Stimulated activated CD4-positive, alpha-beta T cell treated with anti-CD3 and anti-CD28 coated beads, Interleukin-4, amount 100 ng/mL, for 24 hours (primary cell): Measurements from ENCODE around the gene MAGEB17.
"Not testable (repeated sequence)": the region's sequence is repeated elsewhere in the genome, so short reads cannot be mapped to it uniquely, and the experiment has no call there.

Experiments used
- DNase-seq: peaks from one replicate; pipeline ENCODE4 v3.0.0-alpha.2; 2020

The MAGEB17 gene, protein sequence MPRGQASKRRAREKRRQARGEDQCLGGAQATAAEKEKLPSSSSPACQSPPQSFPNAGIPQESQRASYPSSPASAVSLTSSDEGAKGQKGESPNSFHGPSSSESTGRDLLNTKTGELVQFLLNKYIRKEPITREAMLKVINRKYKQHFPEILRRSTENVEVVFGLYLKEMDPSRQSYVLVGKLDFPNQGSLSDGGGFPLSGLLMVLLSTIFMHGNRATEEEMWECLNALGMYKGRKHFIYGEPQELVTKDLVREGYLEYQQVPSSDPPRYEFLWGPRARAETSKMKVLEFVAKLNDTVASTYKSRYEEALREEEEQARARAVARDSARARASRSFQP

GRCh38 chrX:16167181-16167580 is at the start of gene MAGEB17:
Gene MAGEB17 (plus strand): TSS chrX:16167481. CDS start chrX:16170383, 2,902 bp downstream.
- no peak for DNase-seq

DNA sequence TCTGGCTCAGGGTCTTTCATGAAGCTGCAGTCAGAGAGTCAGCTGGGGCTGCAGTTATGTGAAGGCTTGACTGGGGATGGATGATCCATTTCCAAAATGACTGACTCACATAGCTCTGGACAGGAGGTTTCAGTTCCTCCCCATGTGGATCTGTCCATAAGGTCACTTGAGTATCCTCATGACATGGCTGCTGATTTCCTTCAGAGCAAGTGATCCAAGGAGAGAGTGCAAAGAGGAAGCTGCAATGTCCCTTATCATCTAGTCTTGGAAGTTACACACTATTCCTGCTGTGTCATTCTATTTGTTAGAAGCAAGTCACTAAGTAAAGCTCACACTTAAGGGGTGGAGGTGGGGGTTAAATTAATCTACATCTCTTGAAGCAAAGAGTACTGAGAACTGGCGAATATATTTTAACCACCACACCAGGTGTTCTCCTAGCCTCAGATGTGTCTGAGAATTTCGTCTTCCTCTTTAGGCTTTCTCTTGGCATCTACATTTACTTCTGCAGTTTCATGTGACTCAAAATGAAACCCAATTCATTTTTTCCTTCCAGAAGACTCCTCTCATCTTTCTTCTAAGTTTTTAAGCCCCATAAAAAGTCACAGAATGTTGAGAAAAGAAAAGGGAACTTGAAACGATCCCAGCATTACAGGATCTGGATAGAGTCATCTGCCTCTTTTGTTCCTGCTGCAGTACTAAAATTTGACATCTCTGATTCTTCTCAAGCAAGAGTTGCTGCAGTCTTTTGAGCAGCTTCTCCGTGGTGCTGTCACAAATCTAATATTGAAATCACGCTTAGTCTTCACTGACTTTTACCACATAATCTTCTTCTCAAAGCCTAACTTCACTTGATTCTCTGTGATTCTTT is 47.7 kb upstream of the MAGEB17 start:
- DNase-seq, result no peak

GRCh38 chrX:16120431-16120830 is 46.9 kb upstream of the MAGEB17 start:
- no peak for DNase-seq

DNA sequence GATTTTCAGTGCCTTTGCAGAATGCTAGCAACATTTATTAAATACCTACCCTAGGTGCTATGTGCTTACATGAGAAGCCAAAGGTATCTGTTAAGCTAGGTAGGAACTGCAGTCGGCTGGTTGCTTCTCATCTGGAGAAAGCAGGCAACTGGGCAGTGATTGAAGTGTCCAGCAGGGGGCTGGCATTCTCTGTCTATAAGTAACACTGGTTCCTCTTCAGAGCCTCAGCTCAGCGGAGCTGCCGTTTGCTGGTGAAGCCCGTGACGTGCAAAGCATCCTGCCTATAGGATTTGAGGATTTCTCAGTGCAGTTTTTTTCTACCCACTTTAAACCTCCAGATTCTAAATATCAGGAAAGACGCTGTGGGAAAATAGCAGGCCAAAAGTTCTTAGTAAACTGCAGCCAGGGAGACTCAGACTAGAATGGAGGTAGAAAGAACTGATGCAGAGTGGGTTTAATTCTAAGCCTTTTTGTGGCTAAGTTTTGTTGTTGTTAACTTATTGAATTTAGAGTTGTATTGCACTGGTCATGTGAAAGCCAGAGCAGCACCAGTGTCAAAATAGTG is 44.0 kb upstream of the MAGEB17 start, which contains the start of gene GRPR:
GRPR (plus strand) TSS at position 344 of the 565 bp plus-strand sequence. CDS start 389 bp downstream, outside the sequence.
- DNase-seq, result peak; percentile 57

- no peak for DNase-seq
These were observed 43.1 kb upstream of the MAGEB17 start for GRCh38 chrX:16124201-16124600.

DNA sequence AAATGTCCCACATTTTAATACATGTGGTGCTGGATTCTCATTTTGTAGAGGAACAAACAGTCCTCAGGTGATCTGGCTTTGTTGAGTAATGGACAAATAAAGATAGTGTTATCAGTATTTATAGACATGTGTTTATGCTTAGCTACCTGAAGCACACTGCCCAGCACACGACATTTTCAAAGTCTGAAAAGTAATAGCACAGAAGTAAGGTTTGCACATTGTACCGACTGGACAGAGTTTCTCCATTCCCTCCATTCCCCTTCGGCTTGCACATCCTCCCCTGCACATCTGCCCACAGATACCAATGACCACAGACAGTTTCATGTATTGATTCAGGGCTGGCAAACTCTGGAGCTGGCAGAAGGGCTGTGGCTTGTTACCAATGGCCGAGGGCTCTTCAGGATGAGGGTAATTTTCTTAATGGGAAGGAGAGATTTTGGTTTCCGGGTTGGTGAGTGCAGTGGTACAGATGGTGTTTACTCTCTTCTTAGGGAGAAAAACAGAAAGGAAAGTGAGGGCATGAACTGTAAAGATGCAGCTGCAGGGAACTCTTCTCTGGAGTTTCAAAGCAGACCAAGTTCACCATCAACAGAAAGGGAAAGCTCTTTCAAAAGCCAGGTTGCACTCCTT is 41.6 kb upstream of the MAGEB17 start:
- no peak for DNase-seq

DNA sequence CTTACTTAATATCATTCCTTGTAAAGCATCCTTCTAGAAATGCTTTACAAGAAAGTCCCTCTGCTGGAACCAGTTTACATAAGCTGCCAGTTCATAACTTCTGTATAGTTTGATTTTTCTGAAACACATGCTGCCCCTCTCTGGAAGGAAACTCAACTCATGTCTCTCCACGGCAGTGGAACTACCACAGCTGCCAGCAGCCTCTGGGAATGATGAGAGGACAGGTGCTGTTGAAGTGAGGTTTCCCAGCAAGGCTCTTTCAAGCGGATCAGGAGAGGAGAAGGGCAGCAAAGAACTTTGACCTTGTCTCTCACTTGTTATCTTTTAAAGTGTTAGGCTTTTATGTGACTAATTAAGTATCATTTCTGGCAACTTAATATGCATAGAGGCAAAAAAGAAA is 36.6 kb upstream of the MAGEB17 start:
- DNase-seq, result no peak

GRCh38 chrX:16134936-16135335 is 32.3 kb upstream of the MAGEB17 start:
- no peak for DNase-seq

- no peak for DNase-seq
These were observed 31.2 kb upstream of the MAGEB17 start for GRCh38 chrX:16136080-16136479.

- no peak for DNase-seq
These were observed 29.7 kb upstream of the MAGEB17 start for GRCh38 chrX:16137416-16138107.

DNA sequence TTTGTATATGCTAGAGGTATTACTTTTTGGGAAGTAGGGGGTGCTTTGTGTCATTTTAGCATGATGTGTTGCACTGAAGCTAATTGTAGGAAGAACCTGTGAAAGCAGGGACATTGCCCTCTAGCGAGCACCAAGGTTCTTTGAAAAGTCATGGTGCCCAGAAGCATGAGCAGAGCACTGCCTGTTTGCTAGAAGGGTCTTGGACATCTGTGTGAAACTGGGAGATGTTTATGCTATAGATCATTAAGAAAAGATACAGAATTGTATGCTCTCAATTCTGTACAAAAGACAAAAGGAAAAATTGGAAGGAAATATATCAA is 29.2 kb upstream of the MAGEB17 start:
- DNase-seq, result no peak

DNA sequence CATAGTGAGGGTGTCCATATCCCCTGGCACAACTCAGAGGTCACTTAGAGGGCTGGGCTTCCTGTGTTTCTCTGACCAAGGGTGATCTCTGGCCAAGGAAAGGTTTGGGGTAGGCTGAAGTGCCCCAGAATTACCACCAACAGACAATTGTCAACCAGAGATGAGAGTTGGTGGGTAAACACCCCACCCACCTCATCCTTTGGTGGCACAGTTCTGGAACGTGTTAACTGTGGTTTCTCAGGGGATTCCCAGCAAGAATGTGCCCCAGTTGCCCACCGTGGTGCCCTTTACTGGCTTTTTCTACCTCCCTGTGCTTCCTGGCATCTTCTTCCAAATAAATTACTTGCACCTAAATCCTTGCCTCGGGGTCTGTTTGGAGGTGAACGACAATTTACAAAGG is 26.8 kb upstream of the MAGEB17 start:
- DNase-seq, result no peak

DNA sequence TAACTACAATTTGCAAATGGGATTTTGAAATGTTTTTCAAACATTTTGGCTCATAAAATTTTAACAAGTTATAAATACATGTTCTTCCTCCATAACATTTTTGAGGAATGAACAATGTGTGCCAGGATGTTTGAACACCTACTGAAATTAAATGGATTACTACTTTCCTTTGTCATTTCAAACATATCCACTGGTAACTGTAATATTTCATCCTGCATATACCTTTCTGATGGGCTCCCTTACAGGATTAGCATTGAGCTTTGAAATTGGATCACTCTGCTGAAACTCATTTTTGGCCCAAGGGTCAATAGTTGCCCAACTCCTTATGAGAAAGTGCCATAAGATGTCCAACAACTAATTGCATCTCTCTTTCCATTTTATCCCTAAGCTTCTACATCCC is 26.3 kb upstream of the MAGEB17 start:
- DNase-seq, result no peak

DNA sequence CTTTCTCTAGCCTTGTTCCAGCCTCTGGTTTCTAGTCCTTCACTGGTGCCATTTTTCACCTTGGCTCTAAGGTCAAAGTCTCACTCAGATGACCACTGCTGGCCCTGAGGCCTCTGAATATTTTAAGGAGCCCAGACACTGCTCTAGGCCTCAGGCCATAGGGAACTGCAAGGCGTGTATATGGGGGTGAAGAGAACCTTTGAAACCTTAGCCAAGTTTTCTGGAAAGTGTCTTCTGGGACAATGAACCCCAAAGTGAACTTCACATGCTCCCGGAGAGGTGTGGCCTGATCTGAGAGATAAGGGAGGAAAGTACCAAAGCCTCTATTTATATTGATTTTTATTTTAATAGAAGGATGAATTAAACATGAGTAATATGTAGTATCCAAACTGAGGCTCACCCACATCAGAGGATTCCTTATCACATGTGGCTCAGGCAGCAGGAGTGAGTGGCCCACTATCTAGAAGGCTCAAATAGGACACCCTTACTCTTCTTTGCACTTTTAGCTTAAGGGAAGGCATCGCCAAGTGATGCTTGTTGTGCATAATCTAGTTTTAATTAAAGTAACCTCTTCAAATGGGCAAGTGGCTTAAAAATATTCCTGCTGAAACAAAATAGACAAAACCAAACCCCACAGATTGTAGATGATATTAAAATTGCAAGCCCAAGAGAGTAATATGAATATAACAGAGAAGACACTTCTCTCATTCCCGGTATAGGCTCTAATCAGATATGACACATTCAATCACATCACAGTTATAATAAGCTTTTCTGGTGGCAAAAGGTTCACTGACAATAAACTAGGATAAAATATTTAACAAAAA is 25.6 kb upstream of the MAGEB17 start:
- no peak for DNase-seq

DNA sequence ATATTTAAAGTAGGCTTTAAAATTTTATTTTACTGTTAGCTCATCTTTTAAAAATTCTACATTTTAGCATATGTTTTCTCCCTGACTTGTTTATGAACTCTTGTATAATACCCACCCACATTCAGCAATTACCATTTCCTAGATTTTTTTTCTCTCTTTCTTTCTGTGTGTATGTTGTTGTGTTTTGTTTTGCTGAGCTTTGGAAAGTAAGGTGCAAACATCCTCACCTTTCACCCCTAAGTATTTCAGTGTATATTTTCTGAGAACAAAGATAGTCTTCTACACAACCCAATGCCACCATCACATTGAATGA is 25.1 kb upstream of the MAGEB17 start:
- DNase-seq, result no peak

GRCh38 chrX:16143968-16144367 is 23.3 kb upstream of the MAGEB17 start:
- DNase-seq, result no peak

- DNase-seq, result no peak
These were observed 22.9 kb upstream of the MAGEB17 start for GRCh38 chrX:16144420-16144819.

DNA sequence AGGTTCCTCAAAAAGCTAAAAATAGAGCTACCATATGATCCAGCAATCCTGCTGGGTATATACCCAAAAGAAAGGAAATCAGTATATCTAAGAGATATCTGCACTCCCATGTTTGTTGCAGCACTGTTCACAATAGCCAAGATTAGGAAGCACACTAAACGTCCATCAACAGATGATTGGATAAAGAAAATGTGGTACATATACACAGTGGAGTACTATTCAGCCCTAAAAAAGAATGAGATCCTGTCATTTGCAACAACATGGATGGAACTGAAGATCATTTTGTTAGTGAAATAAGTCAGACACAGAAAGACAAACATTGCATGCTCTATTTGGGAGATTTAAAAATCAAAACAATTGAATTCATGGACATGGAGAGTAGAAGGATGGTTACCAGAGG is 22.2 kb upstream of the MAGEB17 start:
- DNase-seq, result not testable (repeated sequence)

- no peak for DNase-seq
These were observed 21.6 kb upstream of the MAGEB17 start for GRCh38 chrX:16145656-16146055.

GRCh38 chrX:16148896-16149295 is 18.4 kb upstream of the MAGEB17 start:
- DNase-seq, result no peak

DNA sequence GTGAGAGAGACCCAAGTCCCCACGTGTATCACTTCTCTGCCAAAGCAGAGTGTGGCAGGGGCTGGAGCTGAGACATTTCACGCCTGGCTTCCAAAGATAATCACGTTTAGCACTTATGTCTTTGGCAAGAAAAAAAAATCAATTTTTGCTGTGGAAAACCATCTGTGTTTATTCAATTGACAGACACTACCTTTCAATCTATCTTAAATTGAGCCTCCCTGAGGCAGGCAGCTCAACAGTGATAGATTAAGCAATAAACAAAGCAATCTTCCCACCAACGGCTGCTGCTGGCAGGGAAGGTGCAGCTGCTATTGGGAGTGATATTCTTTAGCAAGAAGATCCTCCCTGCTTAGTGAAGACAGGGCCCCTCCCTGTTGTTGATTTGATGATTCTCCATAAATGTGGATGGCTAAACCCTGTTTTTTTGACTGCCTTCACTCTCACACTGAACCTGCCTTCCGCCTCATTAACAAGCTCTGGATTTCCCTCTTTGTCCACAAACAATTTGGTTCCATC is 11.6 kb upstream of the MAGEB17 start:
- no peak for DNase-seq
